NCI-H2081 (cell line): Measurements from ENCODE around the gene UFD1.

Source experiments
- DNase-seq, 2 experiments: peaks; one replicate each; lab custom pipeline; 2025; lab: John Stamatoyannopoulos, UW

UFD1 gene

GRCh38 chr22:19424186-19424500, 54.9 kb downstream of the UFD1 start:
- no peak for DNase-seq

- no peak for DNase-seq
Observed at GRCh38 chr22:19422440-19423301, 56.3 kb downstream of the UFD1 start.

- DNase-seq: no peak
Observed at GRCh38 chr22:19420321-19420720, 58.7 kb downstream of the UFD1 start.

GRCh38 chr22:19419464-19420178, 59.4 kb downstream of the UFD1 start:
- DNase-seq: no peak

GRCh38 chr22:19419086-19419463, 59.9 kb downstream of the UFD1 start:
- no peak for DNase-seq

- no peak for DNase-seq
Observed at GRCh38 chr22:19412923-19413322, 66.1 kb downstream of the UFD1 start.

- DNase-seq: no peak
Observed at GRCh38 chr22:19412478-19412877, 66.5 kb downstream of the UFD1 start.

GRCh38 chr22:19411690-19412045, 67.3 kb downstream of the UFD1 start:
- no peak for DNase-seq

GRCh38 chr22:19410941-19411689, 67.9 kb downstream of the UFD1 start:
- no peak for DNase-seq

GRCh38 chr22:19407649-19408606, 71.1 kb downstream of the UFD1 start:
- DNase-seq: no peak

- DNase-seq: no peak
Observed at GRCh38 chr22:19406846-19407245, 72.1 kb downstream of the UFD1 start.

GRCh38 chr22:19406281-19406811, 72.6 kb downstream of the UFD1 start:
- DNase-seq: no peak

GRCh38 chr22:19405652-19406051, 73.3 kb downstream of the UFD1 start:
- DNase-seq: no peak

- DNase-seq: no peak
Observed at GRCh38 chr22:19405133-19405532, 73.9 kb downstream of the UFD1 start.

GRCh38 chr22:19404676-19405075, 74.3 kb downstream of the UFD1 start:
- no peak for DNase-seq

GRCh38 chr22:19402642-19403191, 76.3 kb downstream of the UFD1 start:
- DNase-seq: no peak

- DNase-seq: no peak
Observed at GRCh38 chr22:19401483-19401882, 77.5 kb downstream of the UFD1 start.

GRCh38 chr22:19400881-19401280, 78.1 kb downstream of the UFD1 start:
- DNase-seq: no peak
